HCT116 (cell line): ENCODE results near the gene HSPG2.

Experiments used
- POLR2A ChIP-seq: IDR thresholded peaks from 2 replicates; pipeline ENCODE4 v1.7.0; 2011; ENCODE audit warnings: borderline replicate concordance; ENCODE audit not compliant: insufficient read depth, insufficient read length; ENCODE audit errors: extremely low read depth
- POLR2AphosphoS5 ChIP-seq: IDR thresholded peaks from 2 replicates; pipeline ENCODE4 v1.6.1; 2011; ENCODE audit warnings: mild to moderate bottlenecking, low read depth, low read length, moderate library complexity
- RAD21 ChIP-seq: IDR thresholded peaks from 2 replicates; pipeline ENCODE4 v1.6.1; 2012; ENCODE audit warnings: low read depth, mild to moderate bottlenecking
- SP1 ChIP-seq: IDR thresholded peaks from 2 replicates; pipeline ENCODE4 v1.6.1; 2012; ENCODE audit warnings: low read depth
- SRF ChIP-seq: IDR thresholded peaks from 2 replicates; pipeline ENCODE4 v1.6.1; 2012; ENCODE audit warnings: low read depth
- TF ChIP-seq, protein P1 (sequence below), 3 experiments: fragments of 200-600 bp in 1 of 3; sonication (generic) in 1 of 3; IDR thresholded peaks in 2 of 3; conservative IDR thresholded peaks in 1 of 3; 2 replicates each; pipeline ENCODE4 v1.5.1; 2012 to 2017; ENCODE audit warnings: low read depth in 2 of 3, low read length in 2 of 3, antibody characterized with exemption in 1 of 3, borderline replicate concordance in 1 of 3, control low read depth in 1 of 3, mild to moderate bottlenecking in 1 of 3, mixed read lengths in 1 of 3, mixed run types in 1 of 3, moderate library complexity in 1 of 3; ENCODE audit not compliant: insufficient read depth in 1 of 3
- TF ChIP-seq, protein P2 (sequence below): IDR thresholded peaks from 2 replicates; pipeline ENCODE4 v1.6.1; 2012

DNA sequence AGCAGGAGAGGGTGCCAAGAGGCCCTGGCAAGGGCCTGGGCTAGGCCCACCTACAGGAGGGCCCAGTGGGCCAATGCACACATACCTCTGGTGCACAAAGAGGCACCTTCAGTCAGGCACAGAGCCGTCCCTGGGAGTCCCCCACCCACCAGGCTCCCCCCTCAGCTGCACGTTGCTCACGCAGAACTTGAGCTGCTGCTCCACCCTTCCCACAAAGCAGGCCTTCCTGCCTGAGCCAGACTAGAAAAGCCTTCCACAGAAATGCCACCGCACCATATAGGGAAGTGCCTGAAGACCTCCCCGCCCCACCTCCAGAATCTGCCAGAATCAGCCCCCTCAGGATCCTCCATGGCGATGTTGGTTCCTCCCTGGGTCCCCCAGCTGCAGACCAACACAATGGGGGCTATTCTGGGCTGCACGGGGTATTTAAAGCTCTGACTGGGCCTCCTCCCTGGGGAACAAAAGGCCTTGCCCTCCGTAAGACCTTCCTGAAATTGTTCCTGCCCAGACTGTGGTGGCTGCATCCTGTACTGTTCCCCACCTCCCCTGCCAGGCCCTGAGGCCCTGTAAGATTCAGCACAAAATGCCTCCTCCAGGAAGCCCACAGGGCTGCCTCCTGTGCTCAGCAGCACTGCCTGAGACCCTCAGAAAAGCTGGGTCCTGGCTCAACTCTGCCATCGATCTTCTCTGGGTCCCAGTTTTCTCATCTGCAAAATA is 27.2 kb downstream of the HSPG2 start:
- TF ChIP-seq POLR2A (no peak), POLR2AphosphoS5 (no peak), SRF (no peak), RAD21 (no peak), SP1 (no peak)
- TF ChIP-seq, protein P1, sequence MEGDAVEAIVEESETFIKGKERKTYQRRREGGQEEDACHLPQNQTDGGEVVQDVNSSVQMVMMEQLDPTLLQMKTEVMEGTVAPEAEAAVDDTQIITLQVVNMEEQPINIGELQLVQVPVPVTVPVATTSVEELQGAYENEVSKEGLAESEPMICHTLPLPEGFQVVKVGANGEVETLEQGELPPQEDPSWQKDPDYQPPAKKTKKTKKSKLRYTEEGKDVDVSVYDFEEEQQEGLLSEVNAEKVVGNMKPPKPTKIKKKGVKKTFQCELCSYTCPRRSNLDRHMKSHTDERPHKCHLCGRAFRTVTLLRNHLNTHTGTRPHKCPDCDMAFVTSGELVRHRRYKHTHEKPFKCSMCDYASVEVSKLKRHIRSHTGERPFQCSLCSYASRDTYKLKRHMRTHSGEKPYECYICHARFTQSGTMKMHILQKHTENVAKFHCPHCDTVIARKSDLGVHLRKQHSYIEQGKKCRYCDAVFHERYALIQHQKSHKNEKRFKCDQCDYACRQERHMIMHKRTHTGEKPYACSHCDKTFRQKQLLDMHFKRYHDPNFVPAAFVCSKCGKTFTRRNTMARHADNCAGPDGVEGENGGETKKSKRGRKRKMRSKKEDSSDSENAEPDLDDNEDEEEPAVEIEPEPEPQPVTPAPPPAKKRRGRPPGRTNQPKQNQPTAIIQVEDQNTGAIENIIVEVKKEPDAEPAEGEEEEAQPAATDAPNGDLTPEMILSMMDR (IDR thresholded peaks at IDR 0.05 in 2 of 3, conservative IDR thresholded peaks at IDR 0.05 in 1 of 3; ENCODE audit: borderline replicate concordance in 1 of 3, insufficient read depth in 1 of 3, low read depth in 2 of 3, low read length in 2 of 3), result no peak
- TF ChIP-seq, protein P2, sequence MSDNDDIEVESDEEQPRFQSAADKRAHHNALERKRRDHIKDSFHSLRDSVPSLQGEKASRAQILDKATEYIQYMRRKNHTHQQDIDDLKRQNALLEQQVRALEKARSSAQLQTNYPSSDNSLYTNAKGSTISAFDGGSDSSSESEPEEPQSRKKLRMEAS, result no peak
